Measurements from ENCODE around the gene GLB1L2.
A peak's percentile ranks its signal among the peaks of the same experiment; 100 is the strongest.

GLB1L2 gene

GRCh38 chr11:134407923-134408322 lies 76.1 kb downstream of the GLB1L2 start:
- no peak for DNase-seq

DNA sequence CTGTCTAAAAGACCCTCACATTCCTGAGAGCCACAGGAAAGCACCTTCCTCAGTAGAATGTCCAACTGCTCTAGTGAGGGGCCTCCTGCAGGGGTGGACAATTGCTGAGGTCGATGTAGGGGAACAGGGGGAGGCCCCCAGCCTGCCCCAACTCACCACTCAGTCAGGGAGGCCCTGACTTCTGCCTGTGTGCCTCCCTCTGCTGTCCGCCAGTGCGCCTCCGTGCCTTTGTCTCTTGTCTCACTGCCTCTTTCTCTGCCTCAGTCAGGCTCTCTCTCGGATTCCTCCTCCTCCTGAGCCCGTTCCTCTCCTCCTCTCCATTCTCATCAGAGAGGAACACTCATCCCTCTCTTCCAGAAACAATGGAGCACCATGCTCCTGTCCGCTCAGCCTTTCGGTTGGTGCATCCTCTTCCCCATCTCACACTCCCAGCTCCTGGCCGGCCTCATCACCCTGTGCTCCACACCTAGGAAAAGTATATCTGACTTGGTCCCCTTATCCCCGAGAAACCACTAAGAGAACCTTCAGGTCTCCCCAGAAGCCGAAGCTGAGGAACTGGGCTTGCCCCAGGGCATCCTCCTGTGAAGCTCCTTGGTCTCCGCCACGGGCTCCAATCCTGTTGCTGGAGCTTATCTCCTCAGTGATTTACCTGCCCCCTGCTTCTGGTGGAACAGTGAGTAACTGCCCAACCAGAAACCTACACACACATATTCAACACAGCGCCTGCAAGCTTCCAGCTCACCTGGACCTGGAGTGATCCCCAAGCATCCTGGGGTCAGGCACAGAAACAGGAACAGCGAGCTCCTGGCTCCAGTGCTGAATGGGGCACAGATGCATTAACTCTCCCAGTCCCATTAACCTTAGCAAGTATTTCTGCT lies 78.0 kb downstream of the GLB1L2 start:
- DNase-seq = no peak

- no peak for DNase-seq
Measured at GRCh38 chr11:134410766-134411165, 79.0 kb downstream of the GLB1L2 start.

DNA sequence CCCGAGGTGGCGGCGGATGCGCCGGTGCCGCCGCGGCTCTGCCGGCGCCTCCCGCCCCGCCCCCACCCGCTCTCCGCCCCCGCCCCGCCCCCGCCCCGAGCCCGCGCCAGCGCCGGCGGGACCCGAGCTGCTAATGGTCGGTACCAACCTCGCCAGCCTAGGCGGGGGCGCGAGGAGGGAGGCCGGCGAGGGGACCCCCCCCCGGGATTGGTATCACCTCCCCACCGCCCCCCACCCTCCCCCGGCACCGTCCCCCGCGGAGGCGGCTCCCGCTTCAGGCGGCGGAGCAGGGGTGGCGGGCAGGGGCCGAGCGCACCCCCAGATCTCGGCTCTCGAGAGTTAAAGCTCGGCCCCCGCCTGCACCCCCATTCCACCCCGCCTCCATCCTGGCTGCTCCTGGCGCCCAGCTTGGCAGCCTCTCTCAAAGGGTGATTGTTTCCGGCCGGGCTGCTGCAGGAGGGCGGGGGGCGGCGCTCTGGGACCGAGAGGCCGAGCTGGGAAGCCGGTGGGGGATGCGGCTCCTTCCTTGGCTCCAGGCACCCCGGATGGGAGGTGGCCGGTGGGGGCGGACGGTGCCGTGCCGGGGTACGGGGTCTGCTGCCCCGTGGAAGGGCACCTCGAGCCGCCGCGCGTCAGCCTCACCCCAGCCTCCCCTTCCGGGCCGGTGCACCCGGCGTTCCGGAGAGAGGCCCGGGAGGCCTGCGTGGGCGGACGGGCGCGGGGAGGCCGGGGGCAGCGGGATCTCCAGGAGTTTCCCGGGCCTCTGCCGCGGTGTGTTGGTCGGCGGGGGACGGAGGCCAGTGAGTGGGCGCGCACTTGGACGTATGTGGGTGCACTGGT lies 80.6 kb downstream of the GLB1L2 start, which contains the start of gene B3GAT1:
TSS of gene B3GAT1 (minus strand) at position 40 of the 840 bp plus-strand sequence. CDS start 24,583 bp downstream, outside the sequence.
- peak; percentile 25 to 30 for DNase-seq

DNA sequence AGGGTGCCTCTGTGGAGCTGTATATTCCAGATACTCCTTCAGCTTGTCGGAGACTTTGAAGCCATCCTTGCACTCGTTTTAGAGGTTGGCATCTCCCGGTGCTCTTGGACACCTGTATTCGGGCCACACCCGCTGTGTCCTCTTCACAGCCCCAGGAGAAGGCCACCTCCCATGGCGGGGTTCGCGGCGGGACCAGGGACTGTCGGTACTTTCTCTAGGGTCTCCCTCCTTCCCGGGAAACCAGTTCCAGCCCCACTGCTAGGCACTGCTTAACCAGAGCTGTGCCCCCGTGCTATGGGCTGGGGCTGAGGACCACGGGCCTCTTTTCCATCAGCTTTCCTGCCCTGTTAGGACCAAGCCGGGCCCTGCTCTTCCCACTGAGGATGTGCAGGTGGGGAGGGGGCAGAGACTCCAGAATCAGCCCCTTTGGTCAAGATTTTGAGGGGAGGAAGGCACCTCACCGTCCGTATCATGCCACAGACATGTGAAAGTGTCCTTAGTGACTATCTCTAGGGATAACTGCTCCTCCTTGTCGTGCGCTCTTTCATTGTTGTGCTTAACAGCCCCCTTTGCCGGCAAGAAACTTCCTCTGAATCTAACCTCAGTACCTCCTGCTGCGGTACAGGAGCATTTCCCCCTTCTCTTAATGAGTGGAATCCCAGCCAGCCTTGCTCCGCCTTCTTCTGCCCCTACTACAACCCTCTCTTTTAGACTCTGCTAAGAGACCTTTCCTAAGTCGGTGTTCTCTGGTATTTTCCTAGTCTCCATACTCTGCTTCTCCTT lies 81.4 kb downstream of the GLB1L2 start:
- DNase-seq = no peak

GRCh38 chr11:134413826-134414731 lies 82.3 kb downstream of the GLB1L2 start:
- no peak for DNase-seq

DNA sequence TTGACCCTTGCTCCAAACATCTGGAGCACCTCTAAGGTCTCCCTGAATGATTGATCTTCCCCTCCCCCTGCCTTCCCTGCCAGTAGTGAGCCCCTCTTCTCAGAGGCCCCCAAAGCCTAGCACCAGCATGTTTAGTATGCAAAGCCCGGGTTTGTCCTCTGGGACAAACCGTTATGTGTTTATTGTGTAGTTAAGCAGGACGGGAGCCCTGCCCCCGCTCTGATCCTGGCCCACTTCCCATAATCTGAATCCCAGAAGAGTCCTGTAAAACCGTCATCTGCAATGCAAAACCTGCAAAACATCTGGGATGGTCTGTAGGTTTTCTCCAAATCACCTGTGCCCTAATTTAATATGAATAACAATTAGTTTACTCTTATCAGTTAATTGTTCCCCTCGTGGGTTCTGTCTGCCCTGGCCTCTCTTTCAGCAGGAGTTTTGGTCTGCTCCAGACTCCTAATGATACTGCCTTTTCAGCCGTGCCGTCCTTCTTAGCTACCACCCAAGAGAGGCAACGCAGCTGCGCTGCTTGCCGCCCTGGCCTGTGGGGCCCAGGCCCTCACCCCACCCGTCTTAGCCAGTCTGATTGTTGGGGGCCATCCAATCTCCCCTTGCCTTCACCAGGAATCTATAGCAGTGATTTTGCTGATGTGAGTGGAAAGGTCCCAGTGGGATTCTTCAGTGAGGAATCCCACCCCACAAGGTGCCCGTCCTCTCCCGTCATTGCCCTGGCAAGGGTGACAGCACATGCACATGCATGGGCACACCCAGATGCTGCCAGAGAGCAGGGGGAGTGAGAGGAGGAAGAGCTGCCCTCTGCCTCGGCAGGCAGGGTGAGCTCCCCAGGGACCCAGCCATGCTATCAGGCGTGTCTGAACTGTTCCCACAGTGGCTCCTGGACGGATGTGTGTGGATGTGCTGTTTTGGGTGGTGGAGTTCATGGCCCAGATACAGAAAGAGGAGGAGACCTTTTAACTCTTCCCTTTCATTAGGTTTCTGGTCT lies 83.3 kb downstream of the GLB1L2 start:
- DNase-seq = no peak

DNA sequence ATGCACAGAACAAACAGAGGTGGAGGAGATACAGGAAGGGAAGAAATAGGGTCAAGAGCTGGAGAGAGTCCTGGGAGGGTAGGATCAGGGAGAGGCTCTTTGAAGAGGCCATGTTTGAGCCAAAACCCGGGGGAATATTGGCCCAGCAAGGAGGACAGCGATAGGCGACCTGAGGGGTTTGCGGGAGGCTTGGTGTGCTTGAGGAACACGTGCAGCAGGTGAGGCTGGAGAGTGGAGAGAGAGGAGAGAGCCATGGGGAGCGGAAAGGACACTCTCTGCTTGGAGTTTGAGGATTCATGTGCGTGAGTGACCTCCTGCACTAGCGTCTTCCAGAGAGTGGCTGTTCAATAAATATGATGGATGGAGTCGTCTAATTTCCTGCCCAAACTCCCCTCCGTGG lies 84.9 kb downstream of the GLB1L2 start:
- DNase-seq = no peak

DNA sequence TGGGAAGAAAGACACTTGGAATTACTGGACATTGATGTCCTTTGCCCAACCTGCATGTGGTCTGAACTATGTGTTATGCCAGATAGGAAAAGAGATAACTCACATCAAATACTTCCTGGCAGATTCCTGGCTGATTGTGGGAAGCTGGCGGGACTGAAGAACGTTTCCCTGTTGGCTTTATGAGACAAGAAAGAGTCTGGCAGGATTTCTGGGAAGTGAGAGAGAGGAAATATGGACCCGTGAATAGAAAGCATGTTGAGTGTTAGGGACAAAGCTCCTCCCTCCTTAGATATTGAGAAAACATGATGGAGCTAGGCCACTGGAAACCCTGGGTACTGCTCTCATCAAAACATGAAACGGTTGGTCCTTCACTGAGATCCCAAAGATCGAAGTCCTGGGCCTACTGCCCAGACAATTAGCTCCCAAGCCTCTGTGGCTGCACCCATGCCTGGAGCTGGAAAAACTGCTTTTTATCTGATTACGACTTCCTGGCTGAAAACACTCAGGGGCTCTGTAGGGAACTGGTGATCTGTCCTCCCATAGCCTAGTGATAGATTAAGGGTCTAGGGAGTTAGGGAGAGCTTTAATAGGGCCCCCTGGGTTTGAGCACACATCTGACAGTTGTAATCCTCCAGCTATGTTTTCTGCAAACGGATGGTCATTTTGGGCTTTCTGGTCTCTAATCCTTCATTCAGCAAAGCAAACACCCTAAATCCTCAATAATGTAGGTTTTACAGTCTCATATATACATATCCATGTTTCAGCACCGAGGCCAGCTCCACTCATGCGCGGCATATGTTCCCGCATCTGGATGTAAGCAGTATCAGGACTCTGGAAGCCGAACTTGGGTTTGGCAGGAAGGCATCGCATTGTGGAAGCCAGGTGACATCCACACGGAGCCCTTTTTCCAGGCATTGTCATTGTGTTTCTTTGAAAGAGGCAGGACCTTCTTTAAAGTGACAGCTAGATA lies 86.4 kb downstream of the GLB1L2 start:
- DNase-seq = no peak

DNA sequence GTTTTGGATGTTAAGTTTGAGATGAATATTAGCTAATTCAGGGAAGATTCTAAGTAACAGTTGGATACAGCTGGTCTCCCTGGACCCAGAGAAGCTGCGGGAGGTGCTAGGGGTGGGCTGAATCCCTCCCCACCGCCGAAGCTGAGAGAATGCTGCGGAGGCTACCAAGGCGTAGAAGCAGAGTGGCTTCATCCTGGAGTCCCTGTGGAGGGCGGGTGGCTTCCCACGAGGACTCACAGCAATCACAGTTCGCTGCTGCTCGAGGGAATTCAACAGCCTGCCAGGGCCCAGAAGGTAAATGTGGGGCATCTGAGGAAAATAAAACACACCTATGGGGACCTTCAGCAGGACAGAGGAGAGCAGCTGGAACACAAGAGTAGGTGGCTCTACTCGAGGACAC lies 91.3 kb downstream of the GLB1L2 start:
- no peak for DNase-seq

GRCh38 chr11:134425413-134425812 lies 93.6 kb downstream of the GLB1L2 start:
- DNase-seq = no peak
